Activated T-cell treated with anti-CD3 and anti-CD28 coated beads, Interleukin-2, amount 50 U/mL, for 24 hours (primary cell): Measurements from ENCODE around the gene STK32B.

ENCODE experiments used
- DNase-seq: peaks from one replicate; pipeline ENCODE4 v3.0.0-alpha.2; 2020
- H3K27ac Mint-ChIP-seq: 2 replicates; pipeline ENCODE4 v1.8.0; 2020; ENCODE audit warnings: mild to moderate bottlenecking, mixed read lengths
- H3K27me3 Mint-ChIP-seq: 2 replicates; pipeline ENCODE4 v1.8.0; 2020; ENCODE audit warnings: mixed read lengths
- H3K36me3 Mint-ChIP-seq: 2 replicates; pipeline ENCODE4 v1.8.0; 2020; ENCODE audit warnings: low read depth, mixed read lengths
- H3K4me1 Mint-ChIP-seq: 2 replicates; pipeline ENCODE4 v1.8.0; 2020; ENCODE audit warnings: low read depth, mixed read lengths
- H3K4me3 Mint-ChIP-seq: 2 replicates; pipeline ENCODE4 v1.8.0; 2020; ENCODE audit warnings: mild to moderate bottlenecking, moderate library complexity, mixed read lengths
- H3K9me3 Mint-ChIP-seq: 2 replicates; pipeline ENCODE4 v1.8.0; 2020; ENCODE audit warnings: mixed read lengths

Gene STK32B

GRCh38 chr4:5069901-5070300 lies 18.6 kb downstream of the STK32B start:
- Mint-ChIP-seq H3K4me3 (no peak overlapping the region), H3K9me3 (peaks cover 5% of the 10 kb centered on the region), H3K27me3 (peaks cover 3% of the 10 kb centered on the region), H3K27ac (no peak overlapping the region), H3K36me3 (no peaks in the 10 kb centered on the region), H3K4me1 (no peaks in the 10 kb centered on the region)
- DNase-seq, result no peak

GRCh38 chr4:5072948-5073347 lies 21.7 kb downstream of the STK32B start:
- H3K36me3 Mint-ChIP-seq, result no peaks in the 10 kb centered on the region
- H3K9me3 Mint-ChIP-seq, result peaks cover 5% of the 10 kb centered on the region
- peaks cover 6% of the 10 kb centered on the region for H3K27me3 Mint-ChIP-seq
- H3K4me3 Mint-ChIP-seq, result no peak overlapping the region
- DNase-seq, result no peak
- H3K4me1 Mint-ChIP-seq, result no peaks in the 10 kb centered on the region
- H3K27ac Mint-ChIP-seq, result no peak overlapping the region

- no peak overlapping the region for H3K27ac Mint-ChIP-seq
- no peaks in the 10 kb centered on the region for H3K36me3 Mint-ChIP-seq
Measured at GRCh38 chr4:5078009-5078408, 26.7 kb downstream of the STK32B start.

GRCh38 chr4:5079581-5079980 lies 28.3 kb downstream of the STK32B start:
- Mint-ChIP-seq H3K9me3 (peaks cover 12% of the 10 kb centered on the region), H3K36me3 (no peaks in the 10 kb centered on the region), H3K4me1 (no peaks in the 10 kb centered on the region), H3K4me3 (no peak overlapping the region), H3K27me3 (peaks cover 6% of the 10 kb centered on the region), H3K27ac (no peak overlapping the region)
- DNase-seq, result no peak

More at GRCh38 chr4:5078009-5078408, 26.7 kb downstream of the STK32B start:
- Mint-ChIP-seq H3K9me3 (peaks cover 12% of the 10 kb centered on the region), H3K4me3 (no peak overlapping the region), H3K4me1 (no peaks in the 10 kb centered on the region), H3K27me3 (peaks cover 6% of the 10 kb centered on the region)
- no peak for DNase-seq

GRCh38 chr4:5081441-5081999 lies 30.2 kb downstream of the STK32B start:
- no peaks in the 10 kb centered on the region for H3K36me3 Mint-ChIP-seq
- H3K27me3 Mint-ChIP-seq, result peaks cover 6% of the 10 kb centered on the region
- no peak overlapping the region for H3K4me3 Mint-ChIP-seq
- H3K9me3 Mint-ChIP-seq, result peaks cover 23% of the 10 kb centered on the region
- no peaks in the 10 kb centered on the region for H3K4me1 Mint-ChIP-seq
- no peak for DNase-seq
- no peak overlapping the region for H3K27ac Mint-ChIP-seq

GRCh38 chr4:5082376-5082775 lies 31.1 kb downstream of the STK32B start:
- no peak overlapping the region for H3K4me3 Mint-ChIP-seq
- no peak for DNase-seq

GRCh38 chr4:5084911-5085475 lies 33.7 kb downstream of the STK32B start:
- Mint-ChIP-seq H3K9me3 (peaks cover 27% of the 10 kb centered on the region), H3K4me3 (no peak overlapping the region), H3K27ac (no peak overlapping the region), H3K36me3 (no peaks in the 10 kb centered on the region), H3K27me3 (no peaks in the 10 kb centered on the region), H3K4me1 (no peaks in the 10 kb centered on the region)
- no peak for DNase-seq

More at GRCh38 chr4:5082376-5082775, 31.1 kb downstream of the STK32B start:
- no peaks in the 10 kb centered on the region for H3K4me1 Mint-ChIP-seq
- peaks cover 1% of the 10 kb centered on the region for H3K27me3 Mint-ChIP-seq
- no peak overlapping the region for H3K27ac Mint-ChIP-seq
- H3K36me3 Mint-ChIP-seq, result no peaks in the 10 kb centered on the region
- H3K9me3 Mint-ChIP-seq, result peaks cover 23% of the 10 kb centered on the region

GRCh38 chr4:5086535-5086934 lies 35.3 kb downstream of the STK32B start:
- Mint-ChIP-seq H3K36me3 (no peaks in the 10 kb centered on the region), H3K9me3 (peaks cover 18% of the 10 kb centered on the region), H3K4me3 (no peak overlapping the region), H3K27me3 (no peaks in the 10 kb centered on the region), H3K4me1 (no peaks in the 10 kb centered on the region), H3K27ac (no peak overlapping the region)
- DNase-seq, result no peak

GRCh38 chr4:5096261-5096660 lies 45.0 kb downstream of the STK32B start:
- Mint-ChIP-seq H3K9me3 (no peaks in the 10 kb centered on the region), H3K27me3 (no peaks in the 10 kb centered on the region), H3K27ac (no peak overlapping the region), H3K36me3 (no peaks in the 10 kb centered on the region), H3K4me1 (no peaks in the 10 kb centered on the region), H3K4me3 (no peak overlapping the region)
- no peak for DNase-seq

GRCh38 chr4:5098176-5098575 lies 46.9 kb downstream of the STK32B start:
- no peak overlapping the region for H3K4me3 Mint-ChIP-seq
- no peaks in the 10 kb centered on the region for H3K4me1 Mint-ChIP-seq
- DNase-seq, result no peak
- no peaks in the 10 kb centered on the region for H3K9me3 Mint-ChIP-seq
- no peaks in the 10 kb centered on the region for H3K36me3 Mint-ChIP-seq
- H3K27me3 Mint-ChIP-seq, result no peaks in the 10 kb centered on the region
- no peak overlapping the region for H3K27ac Mint-ChIP-seq

- Mint-ChIP-seq H3K36me3 (no peaks in the 10 kb centered on the region), H3K27ac (no peak overlapping the region), H3K9me3 (no peaks in the 10 kb centered on the region), H3K4me3 (no peak overlapping the region), H3K4me1 (no peaks in the 10 kb centered on the region), H3K27me3 (no peaks in the 10 kb centered on the region)
- DNase-seq, result no peak
Measured at GRCh38 chr4:5100336-5100735, 49.1 kb downstream of the STK32B start.

- no peak for DNase-seq
- no peak overlapping the region for H3K27ac Mint-ChIP-seq
- no peaks in the 10 kb centered on the region for H3K4me1 Mint-ChIP-seq
Measured at GRCh38 chr4:5100986-5101385, 49.7 kb downstream of the STK32B start.

GRCh38 chr4:5101571-5101970 lies 50.3 kb downstream of the STK32B start:
- H3K4me3 Mint-ChIP-seq, result no peak overlapping the region

More at GRCh38 chr4:5100986-5101385, 49.7 kb downstream of the STK32B start:
- Mint-ChIP-seq H3K27me3 (no peaks in the 10 kb centered on the region), H3K9me3 (no peaks in the 10 kb centered on the region), H3K36me3 (no peaks in the 10 kb centered on the region), H3K4me3 (no peak overlapping the region)

GRCh38 chr4:5110901-5111300 lies 59.6 kb downstream of the STK32B start:
- Mint-ChIP-seq H3K36me3 (no peaks in the 10 kb centered on the region), H3K4me3 (no peak overlapping the region), H3K9me3 (no peaks in the 10 kb centered on the region), H3K4me1 (no peaks in the 10 kb centered on the region), H3K27ac (no peak overlapping the region), H3K27me3 (no peaks in the 10 kb centered on the region)
- no peak for DNase-seq

More at GRCh38 chr4:5101571-5101970, 50.3 kb downstream of the STK32B start:
- no peaks in the 10 kb centered on the region for H3K36me3 Mint-ChIP-seq
- H3K9me3 Mint-ChIP-seq, result no peaks in the 10 kb centered on the region
- no peak for DNase-seq
- H3K4me1 Mint-ChIP-seq, result no peaks in the 10 kb centered on the region
- H3K27ac Mint-ChIP-seq, result no peak overlapping the region
- no peaks in the 10 kb centered on the region for H3K27me3 Mint-ChIP-seq

GRCh38 chr4:5112333-5113095 lies 61.2 kb downstream of the STK32B start:
- H3K27me3 Mint-ChIP-seq, result no peaks in the 10 kb centered on the region
- H3K9me3 Mint-ChIP-seq, result no peaks in the 10 kb centered on the region
- no peak overlapping the region for H3K4me3 Mint-ChIP-seq
- DNase-seq, result no peak
- H3K36me3 Mint-ChIP-seq, result no peaks in the 10 kb centered on the region
- H3K27ac Mint-ChIP-seq, result no peak overlapping the region
- H3K4me1 Mint-ChIP-seq, result no peaks in the 10 kb centered on the region
